ENCODE data around the gene FRMD4A.

The FRMD4A gene

GRCh38 chr10:14293526-14293925, 37.2 kb downstream of the FRMD4A start:
- no peak for DNase-seq (ENCODE audit: low read depth)

- DNase-seq (ENCODE audit: low read depth): no peak
These were observed 39.4 kb downstream of the FRMD4A start for GRCh38 chr10:14291296-14291695.

- DNase-seq (ENCODE audit: low read depth): no peak
These were observed 44.7 kb downstream of the FRMD4A start for GRCh38 chr10:14285941-14286560.

GRCh38 chr10:14282276-14282675, 48.4 kb downstream of the FRMD4A start:
- DNase-seq (ENCODE audit: low read depth): no peak

- DNase-seq (ENCODE audit: low read depth): no peak
These were observed 52.2 kb downstream of the FRMD4A start for GRCh38 chr10:14278533-14278932.

- DNase-seq (ENCODE audit: low read depth): no peak
These were observed 54.5 kb downstream of the FRMD4A start for GRCh38 chr10:14276210-14276609.

GRCh38 chr10:14271621-14272020, 59.1 kb downstream of the FRMD4A start:
- DNase-seq (ENCODE audit: low read depth): no peak

GRCh38 chr10:14270370-14270769, 60.4 kb downstream of the FRMD4A start:
- DNase-seq (ENCODE audit: low read depth): no peak

GRCh38 chr10:14265709-14266108, 65.0 kb downstream of the FRMD4A start:
- DNase-seq (ENCODE audit: low read depth): no peak

- no peak for DNase-seq (ENCODE audit: low read depth)
These were observed 67.8 kb downstream of the FRMD4A start for GRCh38 chr10:14262836-14263425.

- no peak for DNase-seq (ENCODE audit: low read depth)
These were observed 69.4 kb downstream of the FRMD4A start for GRCh38 chr10:14261336-14261735.

- no peak for DNase-seq (ENCODE audit: low read depth)
These were observed 70.8 kb downstream of the FRMD4A start for GRCh38 chr10:14259696-14260566.

- no peak for DNase-seq (ENCODE audit: low read depth)
These were observed 76.4 kb downstream of the FRMD4A start for GRCh38 chr10:14254368-14254767.

- DNase-seq (ENCODE audit: low read depth): no peak
These were observed 77.0 kb downstream of the FRMD4A start for GRCh38 chr10:14253711-14254110.

- no peak for DNase-seq (ENCODE audit: low read depth)
These were observed 77.6 kb downstream of the FRMD4A start for GRCh38 chr10:14253079-14253478.

GRCh38 chr10:14250496-14251076, 80.1 kb downstream of the FRMD4A start:
- DNase-seq (ENCODE audit: low read depth): no peak

GRCh38 chr10:14247377-14248116, 83.2 kb downstream of the FRMD4A start:
- no peak for DNase-seq (ENCODE audit: low read depth)

- no peak for DNase-seq (ENCODE audit: low read depth)
These were observed 85.9 kb downstream of the FRMD4A start for GRCh38 chr10:14244801-14245211.

- DNase-seq (ENCODE audit: low read depth): no peak
These were observed 86.6 kb downstream of the FRMD4A start for GRCh38 chr10:14244147-14244546.

GRCh38 chr10:14243221-14243620, 87.5 kb downstream of the FRMD4A start:
- no peak for DNase-seq (ENCODE audit: low read depth)

GRCh38 chr10:14241196-14241595, 89.5 kb downstream of the FRMD4A start:
- DNase-seq (ENCODE audit: low read depth): no peak

Measured in CMK (cell line).